K562 (cell line): ENCODE measurements around the gene TK1. TPM values are rescaled to one million over a fixed set of nuclear protein-coding genes. Genes with fewer than 3 reads are reported as not detected.

Source experiments
- DNMT1 ChIP-seq: fragments of 450-650 bp; IDR thresholded peaks from 2 replicates; pipeline ENCODE4 v1.6.1; 2016; ENCODE audit warnings: antibody characterized with exemption, mild to moderate bottlenecking
- FOXM1 ChIP-seq, 2 experiments: fragments of 450-650 bp in 1 of 2; sonication (generic) in 1 of 2; formaldehyde crosslinking in 1 of 2; IDR thresholded peaks; 2 replicates each; pipeline versions ENCODE4 v1.6.1 to v1.9.0; 2017 to 2022; ENCODE audit warnings: low read depth in 2 of 2, mild to moderate bottlenecking in 2 of 2, missing genetic modification reagents in 1 of 2, moderate library complexity in 1 of 2
- ILF3 ChIP-seq: fragments of 450-650 bp; IDR thresholded peaks from 2 replicates; pipeline ENCODE4 v1.6.1; 2018; ENCODE audit warnings: antibody characterized with exemption, mild to moderate bottlenecking, moderate library complexity, borderline replicate concordance
- KLF10 ChIP-seq: fragments of 250-450 bp; sonication (Bioruptor Pico); IDR thresholded peaks from 2 replicates; pipeline ENCODE4 v1.6.1; 2021; ENCODE audit warnings: matching md5 sums
- LEF1 ChIP-seq: fragments of 450-650 bp; IDR thresholded peaks from 2 replicates; pipeline ENCODE4 v1.6.1; 2016; ENCODE audit warnings: mild to moderate bottlenecking
- MIER1 ChIP-seq: fragments of 450-650 bp; IDR thresholded peaks from 2 replicates; pipeline ENCODE4 v1.6.1; 2016; ENCODE audit warnings: antibody characterized with exemption, mild to moderate bottlenecking, low read depth
- NCOA2 ChIP-seq, 2 experiments: fragments of 450-650 bp; IDR thresholded peaks; 2 replicates each; pipeline ENCODE4 v1.6.1; 2018; ENCODE audit warnings: mild to moderate bottlenecking in 2 of 2, moderate library complexity in 1 of 2; ENCODE audit not compliant: partially characterized antibody in 2 of 2
- PTRF ChIP-seq: fragments of 450-650 bp; IDR thresholded peaks from 2 replicates; pipeline ENCODE4 v1.6.1; 2016; ENCODE audit warnings: mild to moderate bottlenecking, missing genetic modification characterization, missing compliant biosample characterization
- RUNX1 ChIP-seq: sonication (generic); IDR thresholded peaks from 2 replicates; pipeline ENCODE4 v1.6.1; 2016; ENCODE audit warnings: antibody characterized with exemption, low read depth
- SAFB ChIP-seq: fragments of 200-400 bp; formaldehyde crosslinking; IDR thresholded peaks from 2 replicates; pipeline ENCODE4 v1.6.1; 2017; ENCODE audit warnings: low read depth, low read length, borderline replicate concordance
- SMARCE1 ChIP-seq: fragments of 450-650 bp; IDR thresholded peaks from 2 replicates; pipeline ENCODE4 v1.7.1; 2016; ENCODE audit warnings: mild to moderate bottlenecking
- SRSF3 ChIP-seq: fragments of 200-400 bp; formaldehyde crosslinking; IDR thresholded peaks from 2 replicates; pipeline ENCODE4 v1.6.1; 2016; ENCODE audit warnings: mild to moderate bottlenecking, low read length, moderate library complexity; ENCODE audit not compliant: insufficient read depth
- SRSF9 ChIP-seq: fragments of 200-400 bp; formaldehyde crosslinking; IDR thresholded peaks from 2 replicates; pipeline ENCODE4 v1.6.1; 2017; ENCODE audit warnings: low read depth, low read length, borderline replicate concordance
- YBX1 ChIP-seq: fragments of 450-650 bp; IDR thresholded peaks from 2 replicates; pipeline ENCODE4 v1.7.1; 2016; ENCODE audit warnings: mild to moderate bottlenecking
- ZNF24 ChIP-seq: fragments of 450-650 bp; IDR thresholded peaks from 2 replicates; pipeline ENCODE4 v1.6.1; 2016
- ZNF511 ChIP-seq: sonication (generic); formaldehyde crosslinking; IDR thresholded peaks from 2 replicates; pipeline ENCODE4 v1.8.0; 2022; ENCODE audit warnings: mild to moderate bottlenecking, missing genetic modification reagents
- ZNF586 ChIP-seq: fragments of 450-650 bp; formaldehyde crosslinking; conservative IDR thresholded peaks from 2 replicates; pipeline ENCODE4 v1.4.0; 2020; ENCODE audit warnings: mild to moderate bottlenecking, moderate library complexity
- ZZZ3 ChIP-seq: fragments of 450-650 bp; IDR thresholded peaks from 2 replicates; pipeline ENCODE4 v1.6.1; 2016; ENCODE audit warnings: antibody characterized with exemption, mild to moderate bottlenecking, moderate library complexity
- polyA plus RNA-seq, 8 experiments: library from polyadenylated mRNA; depleted of rRNA in 4 of 8; stranded (reverse) in 5 of 8; unstranded in 3 of 8; fragments of >200 nt; fragmentation: Nextera tagmentation in 2 of 8; fragmentation: Illumina TruSeq in 1 of 8; extraction: Ambion mirVana in 2 of 8; extraction: Trizol in 1 of 8; gene quantifications; 2 replicates each; pipeline versions ENCODE4 v1.2.1 to v1.2.3, GENCODE V29; 2011 to 2014; ENCODE audit warnings: inconsistent platforms in 1 of 8, missing spikeins in 1 of 8
- total RNA-seq, 7 experiments: library from RNA; depleted of rRNA in 6 of 7; stranded (reverse); fragments of >200 nt in 6 of 7; fragmentation: Illumina TruSeq in 2 of 7; extraction: Trizol in 2 of 7; gene quantifications; 2 replicates each; pipeline versions ENCODE4 v1.2.1 to v1.2.3, GENCODE V29; 2011 to 2021; ENCODE audit warnings: low replicate concordance in 1 of 7
- TF ChIP-seq, protein P1 (sequence below), 2 experiments: fragments of 450-650 bp in 1 of 2; IDR thresholded peaks; 2 replicates each; pipeline ENCODE4 v1.6.1; 2011 to 2017; ENCODE audit warnings: low read depth in 2 of 2, antibody characterized with exemption in 1 of 2, borderline replicate concordance in 1 of 2, low read length in 1 of 2, mild to moderate bottlenecking in 1 of 2, mixed read lengths in 1 of 2; ENCODE audit not compliant: control insufficient read depth in 1 of 2
- TF ChIP-seq, protein P2 (sequence below), 3 experiments: fragments of 200-800 bp in 1 of 3; sonication (Bioruptor generic) in 1 of 3; sonication (generic) in 1 of 3; formaldehyde crosslinking in 1 of 3; IDR thresholded peaks; 2 replicates each; pipeline versions ENCODE4 v1.6.1 to v1.8.0; 2016 to 2022; ENCODE audit warnings: mild to moderate bottlenecking in 2 of 3, missing compliant biosample characterization in 2 of 3, missing genetic modification characterization in 2 of 3, missing genetic modification reagents in 1 of 3
- TF ChIP-seq, protein P3 (sequence below): fragments of 450-650 bp; formaldehyde crosslinking; conservative IDR thresholded peaks from 2 replicates; pipeline ENCODE4 v1.4.0; 2022; ENCODE audit warnings: mild to moderate bottlenecking, missing genetic modification characterization

TK1 gene
- total and polyA plus RNA-seq, 9 of the 15 experiments (the other 6 are each of a cell fraction or from before 2014, with no cell fraction given) = 8.4 to 280 (median 103) TPM

GRCh38 chr17:78186692-78187595, at the start of gene TK1, which contains the start of gene AFMID (continued):
- TF ChIP-seq, protein P1, sequence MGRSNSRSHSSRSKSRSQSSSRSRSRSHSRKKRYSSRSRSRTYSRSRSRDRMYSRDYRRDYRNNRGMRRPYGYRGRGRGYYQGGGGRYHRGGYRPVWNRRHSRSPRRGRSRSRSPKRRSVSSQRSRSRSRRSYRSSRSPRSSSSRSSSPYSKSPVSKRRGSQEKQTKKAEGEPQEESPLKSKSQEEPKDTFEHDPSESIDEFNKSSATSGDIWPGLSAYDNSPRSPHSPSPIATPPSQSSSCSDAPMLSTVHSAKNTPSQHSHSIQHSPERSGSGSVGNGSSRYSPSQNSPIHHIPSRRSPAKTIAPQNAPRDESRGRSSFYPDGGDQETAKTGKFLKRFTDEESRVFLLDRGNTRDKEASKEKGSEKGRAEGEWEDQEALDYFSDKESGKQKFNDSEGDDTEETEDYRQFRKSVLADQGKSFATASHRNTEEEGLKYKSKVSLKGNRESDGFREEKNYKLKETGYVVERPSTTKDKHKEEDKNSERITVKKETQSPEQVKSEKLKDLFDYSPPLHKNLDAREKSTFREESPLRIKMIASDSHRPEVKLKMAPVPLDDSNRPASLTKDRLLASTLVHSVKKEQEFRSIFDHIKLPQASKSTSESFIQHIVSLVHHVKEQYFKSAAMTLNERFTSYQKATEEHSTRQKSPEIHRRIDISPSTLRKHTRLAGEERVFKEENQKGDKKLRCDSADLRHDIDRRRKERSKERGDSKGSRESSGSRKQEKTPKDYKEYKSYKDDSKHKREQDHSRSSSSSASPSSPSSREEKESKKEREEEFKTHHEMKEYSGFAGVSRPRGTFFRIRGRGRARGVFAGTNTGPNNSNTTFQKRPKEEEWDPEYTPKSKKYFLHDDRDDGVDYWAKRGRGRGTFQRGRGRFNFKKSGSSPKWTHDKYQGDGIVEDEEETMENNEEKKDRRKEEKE (IDR thresholded peaks at IDR 0.05; ENCODE audit: borderline replicate concordance in 1 of 2, control insufficient read depth in 1 of 2, low read depth in 2 of 2, low read length in 1 of 2) = no peak
- TF ChIP-seq SRSF3 = no peak
- TF ChIP-seq LEF1 = no peak; the same call in 1 of the 2 replicates
- TF ChIP-seq ZZZ3 = peak; percentile 96
- TF ChIP-seq ZNF586 (CRISPR knock-in tag) = no peak
- no peak for TF ChIP-seq PTRF (tag)
- no peak for TF ChIP-seq YBX1
- no peak for TF ChIP-seq KLF10
- TF ChIP-seq ILF3 = no peak
- no peak for TF ChIP-seq SRSF9
- TF ChIP-seq, protein P2, sequence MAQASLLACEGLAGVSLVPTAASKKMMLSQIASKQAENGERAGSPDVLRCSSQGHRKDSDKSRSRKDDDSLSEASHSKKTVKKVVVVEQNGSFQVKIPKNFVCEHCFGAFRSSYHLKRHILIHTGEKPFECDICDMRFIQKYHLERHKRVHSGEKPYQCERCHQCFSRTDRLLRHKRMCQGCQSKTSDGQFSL (CRISPR knock-in tag; IDR thresholded peaks at IDR 0.05) = peak; percentile 36; the same call in 1 of the 2 replicates
- TF ChIP-seq, protein P2 (tag; IDR thresholded peaks at IDR 0.05) = no peak
- no peak for TF ChIP-seq DNMT1
- no peak for TF ChIP-seq RUNX1
- peak; percentile 80; the same call in 1 of the 2 replicates for TF ChIP-seq ZNF24
- TF ChIP-seq MIER1 = no peak
- no peak for TF ChIP-seq NCOA2 (IDR thresholded peaks at IDR 0.05; ENCODE audit: partially characterized antibody in 2 of 2)
- peak; percentile 26; the same call in 1 of the 2 replicates for TF ChIP-seq SMARCE1
- TF ChIP-seq, protein P3, sequence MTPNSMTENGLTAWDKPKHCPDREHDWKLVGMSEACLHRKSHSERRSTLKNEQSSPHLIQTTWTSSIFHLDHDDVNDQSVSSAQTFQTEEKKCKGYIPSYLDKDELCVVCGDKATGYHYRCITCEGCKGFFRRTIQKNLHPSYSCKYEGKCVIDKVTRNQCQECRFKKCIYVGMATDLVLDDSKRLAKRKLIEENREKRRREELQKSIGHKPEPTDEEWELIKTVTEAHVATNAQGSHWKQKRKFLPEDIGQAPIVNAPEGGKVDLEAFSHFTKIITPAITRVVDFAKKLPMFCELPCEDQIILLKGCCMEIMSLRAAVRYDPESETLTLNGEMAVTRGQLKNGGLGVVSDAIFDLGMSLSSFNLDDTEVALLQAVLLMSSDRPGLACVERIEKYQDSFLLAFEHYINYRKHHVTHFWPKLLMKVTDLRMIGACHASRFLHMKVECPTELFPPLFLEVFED (CRISPR knock-in tag) = 0 out of 2 replicates have a peak, but pooled peaks have one; percentile 34
- TF ChIP-seq FOXM1 (IDR thresholded peaks at IDR 0.05; ENCODE audit: low read depth) = peak; percentile 95
- peak; percentile 98 for TF ChIP-seq FOXM1 (CRISPR knock-in tag; IDR thresholded peaks at IDR 0.05; ENCODE audit: low read depth)
- peak; percentile 88; the same call in 1 of the 2 replicates for TF ChIP-seq ZNF511 (CRISPR knock-in tag)
- TF ChIP-seq SAFB = no peak
